GM18907 (cell line): ENCODE results near the gene OR4D2.

Experiments
- ATAC-seq: cut with Tn5 transposase; IDR thresholded peaks from one replicate; pipeline ENCODE4 v1.9.1; 2021; ENCODE audit warnings: mild to moderate bottlenecking, moderate library complexity; ENCODE audit not compliant: unreplicated experiment

Gene OR4D2

GRCh38 chr17:58205936-58206335, 39.2 kb downstream of the OR4D2 start:
- no peak for ATAC-seq

- ATAC-seq, result no peak
Measured at GRCh38 chr17:58207451-58207850, 40.7 kb downstream of the OR4D2 start.

- no peak for ATAC-seq
Measured at GRCh38 chr17:58208344-58208743, 41.6 kb downstream of the OR4D2 start.

- ATAC-seq, result no peak
Measured at GRCh38 chr17:58210922-58211321, 44.1 kb downstream of the OR4D2 start.

GRCh38 chr17:58215685-58216084, 48.9 kb downstream of the OR4D2 start:
- no peak for ATAC-seq

- ATAC-seq, result no peak
Measured at GRCh38 chr17:58217766-58218165, 51.0 kb downstream of the OR4D2 start.

- ATAC-seq, result peak; percentile 95
Measured at GRCh38 chr17:58219007-58219788, 52.4 kb downstream of the OR4D2 start, which contains the start of gene MKS1. Gene MKS1 (minus strand): TSS chr17:58219255. CDS start chr17:58219230, 25 bp downstream.

- ATAC-seq, result no peak
Measured at GRCh38 chr17:58219789-58220183, 53.0 kb downstream of the OR4D2 start.
